H9 (cell line): ENCODE measurements around the gene NECAB3. TPM values are rescaled to one million over a fixed set of nuclear protein-coding genes. Genes with fewer than 3 reads are reported as not detected.

Experiments used
- DNase-seq: peaks from one replicate; pipeline ENCODE4 v3.0.0-alpha.2; 2017
- H2AFZ ChIP-seq: one replicate; pipeline ENCODE4 v1.6.1; 2013; ENCODE audit warnings: mild to moderate bottlenecking, low read length, control low read depth, moderate library complexity
- H2AK5ac ChIP-seq: 2 replicates; pipeline ENCODE4 v1.6.1; 2013; ENCODE audit warnings: low read length, control low read depth, mixed read lengths; ENCODE audit not compliant: insufficient read length
- H2BK120ac ChIP-seq: one replicate; pipeline ENCODE4 v1.6.1; 2013; ENCODE audit warnings: low read depth, mild to moderate bottlenecking, low read length, control low read depth, inconsistent platforms; ENCODE audit not compliant: poor library complexity, severe bottlenecking
- H2BK12ac ChIP-seq: 2 replicates; pipeline ENCODE4 v1.6.1; 2013; ENCODE audit warnings: low read length, control low read depth, mixed read lengths, low read depth; ENCODE audit not compliant: insufficient read length
- H2BK15ac ChIP-seq: 2 replicates; pipeline ENCODE4 v1.6.1; 2013; ENCODE audit warnings: low read depth, low read length, control low read depth
- H2BK20ac ChIP-seq: one replicate; pipeline ENCODE4 v1.6.1; 2013; ENCODE audit warnings: low read depth, mild to moderate bottlenecking, low read length, control low read depth, inconsistent platforms; ENCODE audit not compliant: poor library complexity, severe bottlenecking
- H2BK5ac ChIP-seq: 2 replicates; pipeline ENCODE4 v1.6.1; 2013; ENCODE audit warnings: low read length, control low read depth, mixed read lengths; ENCODE audit not compliant: insufficient read length
- H3K14ac ChIP-seq: 2 replicates; pipeline ENCODE4 v1.6.1; 2013; ENCODE audit warnings: low read length, control low read depth; ENCODE audit not compliant: insufficient read depth
- H3K18ac ChIP-seq: 2 replicates; pipeline ENCODE4 v1.6.1; 2013; ENCODE audit warnings: low read depth, mild to moderate bottlenecking, mixed read lengths, low read length, control low read depth; ENCODE audit not compliant: insufficient read length
- H3K23ac ChIP-seq: 2 replicates; pipeline ENCODE4 v1.6.1; 2013; ENCODE audit warnings: low read length, control low read depth, mixed read lengths, low read depth; ENCODE audit not compliant: insufficient read length
- H3K23me2 ChIP-seq: 2 replicates; pipeline ENCODE4 v1.6.1; 2013; ENCODE audit warnings: low read depth, mild to moderate bottlenecking, mixed read lengths, low read length, control low read depth; ENCODE audit not compliant: insufficient read length, poor library complexity, severe bottlenecking
- H3K27ac ChIP-seq: 2 replicates; pipeline ENCODE4 v1.5.1; 2013; ENCODE audit warnings: low read length, control low read depth, mixed read lengths, low read depth; ENCODE audit not compliant: insufficient read length
- H3K27me3 ChIP-seq: 2 replicates; pipeline ENCODE4 v1.6.1; 2013; ENCODE audit warnings: low read length, control low read depth, inconsistent platforms; ENCODE audit not compliant: insufficient read depth
- H3K4ac ChIP-seq: 2 replicates; pipeline ENCODE4 v1.6.1; 2013; ENCODE audit warnings: low read depth, mild to moderate bottlenecking, control low read depth, inconsistent platforms, low read length, moderate library complexity
- H3K4me1 ChIP-seq: 2 replicates; pipeline ENCODE4 v1.6.1; 2013; ENCODE audit warnings: low read length, control low read depth, inconsistent platforms; ENCODE audit not compliant: insufficient read depth
- H3K4me2 ChIP-seq: 2 replicates; pipeline ENCODE4 v1.6.1; 2013; ENCODE audit warnings: low read length, control low read depth, mixed read lengths; ENCODE audit not compliant: insufficient read length, insufficient read depth
- H3K56ac ChIP-seq: 2 replicates; pipeline ENCODE4 v1.6.1; 2013; ENCODE audit warnings: low read depth, mild to moderate bottlenecking, mixed read lengths, low read length, control low read depth; ENCODE audit not compliant: insufficient read length
- H3K79me1 ChIP-seq: 2 replicates; pipeline ENCODE4 v1.6.1; 2013; ENCODE audit warnings: low read depth, mild to moderate bottlenecking, moderate library complexity, low read length, control low read depth, inconsistent platforms; ENCODE audit not compliant: insufficient read depth, poor library complexity, severe bottlenecking
- H3K79me2 ChIP-seq: 2 replicates; pipeline ENCODE4 v1.6.1; 2013; ENCODE audit warnings: low read length, control low read depth, inconsistent platforms; ENCODE audit not compliant: insufficient read depth
- H3K9ac ChIP-seq: 2 replicates; pipeline ENCODE4 v1.6.1; 2013; ENCODE audit warnings: low read length, control low read depth, mixed read lengths; ENCODE audit not compliant: insufficient read length; ENCODE audit errors: extremely low read depth
- H3K9me3 ChIP-seq: one replicate; pipeline ENCODE4 v1.6.1; 2013; ENCODE audit warnings: low read depth, low read length, inconsistent platforms; ENCODE audit not compliant: control insufficient read depth
- H3T11ph ChIP-seq: one replicate; pipeline ENCODE4 v1.6.1; 2013; ENCODE audit warnings: mild to moderate bottlenecking, low read length, control low read depth, inconsistent platforms
- H4K20me1 ChIP-seq: one replicate; pipeline ENCODE4 v1.6.1; 2013; ENCODE audit not compliant: control insufficient read depth, insufficient read length, insufficient read depth
- H4K5ac ChIP-seq: 2 replicates; pipeline ENCODE4 v1.6.1; 2013; ENCODE audit warnings: low read depth, mild to moderate bottlenecking, mixed read lengths, low read length, control low read depth; ENCODE audit not compliant: insufficient read length
- H4K8ac ChIP-seq: replicated peaks from 2 replicates; pipeline ENCODE4 v1.6.1; 2013; ENCODE audit warnings: low read length, control low read depth, mixed read lengths, low read depth; ENCODE audit not compliant: insufficient read length
- H4K91ac ChIP-seq: 2 replicates; pipeline ENCODE4 v1.6.1; 2013; ENCODE audit warnings: low read depth, mild to moderate bottlenecking, moderate library complexity, mixed read lengths, low read length, control low read depth; ENCODE audit not compliant: insufficient read length
- H3K27ac Mint-ChIP-seq, 3 experiments: 2 replicates in 2 of 3; 3 replicates in 1 of 3; pipeline ENCODE4 v1.8.0; 2020 to 2021; ENCODE audit warnings: mixed read lengths in 3 of 3, mild to moderate bottlenecking in 1 of 3, moderate library complexity in 1 of 3
- H3K27me3 Mint-ChIP-seq: 2 replicates; pipeline ENCODE4 v1.8.0; 2021; ENCODE audit warnings: low read depth, mild to moderate bottlenecking, moderate library complexity, mixed read lengths
- H3K36me3 Mint-ChIP-seq, 3 experiments: 2 replicates in 2 of 3; 3 replicates in 1 of 3; pipeline ENCODE4 v1.8.0; 2020 to 2021; ENCODE audit warnings: low read depth in 3 of 3, mixed read lengths in 3 of 3; ENCODE audit not compliant: insufficient read depth in 1 of 3
- H3K4me1 Mint-ChIP-seq, 2 experiments: 2 replicates each; pipeline ENCODE4 v1.8.0; 2020; ENCODE audit warnings: mixed read lengths in 2 of 2
- H3K4me3 Mint-ChIP-seq, 2 experiments: 2 replicates in 1 of 2; 3 replicates in 1 of 2; pipeline ENCODE4 v1.8.0; 2020 to 2021; ENCODE audit warnings: mild to moderate bottlenecking in 2 of 2, mixed read lengths in 2 of 2, moderate library complexity in 1 of 2
- H3K9me3 Mint-ChIP-seq, 2 experiments: 2 replicates in 1 of 2; 3 replicates in 1 of 2; pipeline ENCODE4 v1.8.0; 2020; ENCODE audit warnings: mild to moderate bottlenecking in 2 of 2, mixed read lengths in 2 of 2, moderate library complexity in 1 of 2
- WGBS: extraction: QIAGEN DNeasy Blood & Tissue Kit; methylation state at CpG from one replicate; pipeline ENCODE4 v1.1.7; 2013; ENCODE audit warnings: missing lambda C conversion rate, low lambda C conversion rate, mixed read lengths; ENCODE audit not compliant: insufficient read length; ENCODE audit errors: extremely low coverage; 5-methylcytosine and 5-hydroxymethylcytosine counted together
- total RNA-seq: library from RNA; stranded (reverse); gene quantifications from 2 replicates; pipeline ENCODE4 v1.2.1, GENCODE V29; 2021
- TF ChIP-seq, protein P1 (sequence below): fragments of 200-600 bp; sonication (generic); conservative IDR thresholded peaks from 3 replicates; pipeline ENCODE4 v1.8.0; 2021; ENCODE audit warnings: antibody characterized with exemption, mild to moderate bottlenecking

NECAB3 gene
- total RNA-seq, 1 experiment from 2014 or later = 57.7 TPM

DNA sequence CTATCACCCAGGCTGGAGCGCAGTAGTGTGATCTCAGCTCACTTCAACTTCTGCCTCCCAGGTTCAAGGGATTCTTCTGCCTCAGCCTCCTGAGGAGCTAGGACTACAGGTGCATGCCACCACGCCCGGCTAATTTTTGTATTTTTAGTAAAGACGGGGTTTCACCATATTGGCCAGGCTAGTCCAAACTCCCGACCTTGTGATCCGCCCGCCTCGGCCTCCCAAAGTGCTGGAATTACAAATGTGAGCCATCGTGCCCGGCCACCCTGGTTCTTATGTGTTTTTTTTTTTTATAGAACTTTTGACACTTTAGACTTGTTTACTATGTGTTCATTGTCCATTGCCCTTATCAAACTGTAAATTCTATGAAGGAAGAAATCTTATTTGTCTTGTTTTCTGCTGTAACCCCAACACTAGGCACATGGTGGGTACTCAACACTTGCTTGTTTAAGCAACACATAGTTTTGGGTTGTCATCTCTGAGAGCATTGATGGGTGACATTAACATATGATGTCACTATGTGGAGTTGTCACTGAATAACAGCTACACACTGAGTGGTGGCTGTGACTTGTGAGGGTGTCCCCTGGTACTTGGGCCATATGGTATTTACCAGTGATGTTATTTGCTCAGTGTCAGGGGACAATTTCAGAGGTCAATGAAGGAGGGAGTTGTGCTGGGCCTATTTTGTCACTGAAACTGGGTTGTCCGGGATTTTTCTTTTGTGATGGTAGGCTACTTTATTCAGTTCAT is 47.3 kb upstream of the NECAB3 start:
- peaks cover 0 to 2% (median 0%) of the 10 kb centered on the region in 3 experiments; a peak in 1 of 7 replicates for H3K36me3 Mint-ChIP-seq
- Histone ChIP-seq H3K4ac (no peak overlapping the region), H3K27ac (no peak overlapping the region), H2AK5ac (no peak overlapping the region), H4K91ac (no peak overlapping the region), H3K79me2 (no peaks in the 10 kb centered on the region), H2BK15ac (no peak overlapping the region), H2BK12ac (no peak overlapping the region), H4K20me1 (no peaks in the 10 kb centered on the region), H3K14ac (no peak overlapping the region), H3K9ac (no peak overlapping the region), H3T11ph (no peak overlapping the region), H2BK5ac (no peak overlapping the region), H3K9me3 (no peaks in the 10 kb centered on the region), H3K23ac (no peak overlapping the region), H4K5ac (no peak overlapping the region), H3K56ac (no peak overlapping the region), H3K4me2 (no peak overlapping the region), H2BK20ac (no peak overlapping the region), H3K4me1 (no peaks in the 10 kb centered on the region), H4K8ac (no peak overlapping the region), H2BK120ac (no peak overlapping the region), H3K79me1 (no peaks in the 10 kb centered on the region), H3K18ac (no peak overlapping the region), H2AFZ (no peak overlapping the region), H3K27me3 (no peaks in the 10 kb centered on the region), H3K23me2 (peaks cover 7% of the 10 kb centered on the region)
- TF ChIP-seq, protein P1, sequence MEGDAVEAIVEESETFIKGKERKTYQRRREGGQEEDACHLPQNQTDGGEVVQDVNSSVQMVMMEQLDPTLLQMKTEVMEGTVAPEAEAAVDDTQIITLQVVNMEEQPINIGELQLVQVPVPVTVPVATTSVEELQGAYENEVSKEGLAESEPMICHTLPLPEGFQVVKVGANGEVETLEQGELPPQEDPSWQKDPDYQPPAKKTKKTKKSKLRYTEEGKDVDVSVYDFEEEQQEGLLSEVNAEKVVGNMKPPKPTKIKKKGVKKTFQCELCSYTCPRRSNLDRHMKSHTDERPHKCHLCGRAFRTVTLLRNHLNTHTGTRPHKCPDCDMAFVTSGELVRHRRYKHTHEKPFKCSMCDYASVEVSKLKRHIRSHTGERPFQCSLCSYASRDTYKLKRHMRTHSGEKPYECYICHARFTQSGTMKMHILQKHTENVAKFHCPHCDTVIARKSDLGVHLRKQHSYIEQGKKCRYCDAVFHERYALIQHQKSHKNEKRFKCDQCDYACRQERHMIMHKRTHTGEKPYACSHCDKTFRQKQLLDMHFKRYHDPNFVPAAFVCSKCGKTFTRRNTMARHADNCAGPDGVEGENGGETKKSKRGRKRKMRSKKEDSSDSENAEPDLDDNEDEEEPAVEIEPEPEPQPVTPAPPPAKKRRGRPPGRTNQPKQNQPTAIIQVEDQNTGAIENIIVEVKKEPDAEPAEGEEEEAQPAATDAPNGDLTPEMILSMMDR = no peak
- no peaks in the 10 kb centered on the region; a peak in 1 of 5 replicates for H3K9me3 Mint-ChIP-seq
- H3K4me1 Mint-ChIP-seq = peaks cover 3% of the 10 kb centered on the region in 2 experiments; a peak in 1 of 4 replicates
- DNase-seq = no peak
- peaks cover 9% of the 10 kb centered on the region for H3K27me3 Mint-ChIP-seq
- H3K27ac Mint-ChIP-seq = no peak overlapping the region
- no peak overlapping the region for H3K4me3 Mint-ChIP-seq
- WGBS = no CpG with 5 or more reads among the region's 11 CpGs
